H9 (cell line): ENCODE results near the gene NXN. TPM values are rescaled to one million over a fixed set of nuclear protein-coding genes. Genes with fewer than 3 reads are reported as not detected.

Experiments used
- DNase-seq: peaks from one replicate; pipeline ENCODE4 v3.0.0-alpha.2; 2017
- H2AFZ ChIP-seq: one replicate; pipeline ENCODE4 v1.6.1; 2013; ENCODE audit warnings: mild to moderate bottlenecking, low read length, control low read depth, moderate library complexity
- H2AK5ac ChIP-seq: 2 replicates; pipeline ENCODE4 v1.6.1; 2013; ENCODE audit warnings: low read length, control low read depth, mixed read lengths; ENCODE audit not compliant: insufficient read length
- H2BK120ac ChIP-seq: one replicate; pipeline ENCODE4 v1.6.1; 2013; ENCODE audit warnings: low read depth, mild to moderate bottlenecking, low read length, control low read depth, inconsistent platforms; ENCODE audit not compliant: poor library complexity, severe bottlenecking
- H2BK12ac ChIP-seq: 2 replicates; pipeline ENCODE4 v1.6.1; 2013; ENCODE audit warnings: low read length, control low read depth, mixed read lengths, low read depth; ENCODE audit not compliant: insufficient read length
- H2BK15ac ChIP-seq: 2 replicates; pipeline ENCODE4 v1.6.1; 2013; ENCODE audit warnings: low read depth, low read length, control low read depth
- H2BK20ac ChIP-seq: one replicate; pipeline ENCODE4 v1.6.1; 2013; ENCODE audit warnings: low read depth, mild to moderate bottlenecking, low read length, control low read depth, inconsistent platforms; ENCODE audit not compliant: poor library complexity, severe bottlenecking
- H2BK5ac ChIP-seq: 2 replicates; pipeline ENCODE4 v1.6.1; 2013; ENCODE audit warnings: low read length, control low read depth, mixed read lengths; ENCODE audit not compliant: insufficient read length
- H3K14ac ChIP-seq: 2 replicates; pipeline ENCODE4 v1.6.1; 2013; ENCODE audit warnings: low read length, control low read depth; ENCODE audit not compliant: insufficient read depth
- H3K18ac ChIP-seq: 2 replicates; pipeline ENCODE4 v1.6.1; 2013; ENCODE audit warnings: low read depth, mild to moderate bottlenecking, mixed read lengths, low read length, control low read depth; ENCODE audit not compliant: insufficient read length
- H3K23ac ChIP-seq: 2 replicates; pipeline ENCODE4 v1.6.1; 2013; ENCODE audit warnings: low read length, control low read depth, mixed read lengths, low read depth; ENCODE audit not compliant: insufficient read length
- H3K23me2 ChIP-seq: 2 replicates; pipeline ENCODE4 v1.6.1; 2013; ENCODE audit warnings: low read depth, mild to moderate bottlenecking, mixed read lengths, low read length, control low read depth; ENCODE audit not compliant: insufficient read length, poor library complexity, severe bottlenecking
- H3K27ac ChIP-seq: 2 replicates; pipeline ENCODE4 v1.5.1; 2013; ENCODE audit warnings: low read length, control low read depth, mixed read lengths, low read depth; ENCODE audit not compliant: insufficient read length
- H3K27me3 ChIP-seq: 2 replicates; pipeline ENCODE4 v1.6.1; 2013; ENCODE audit warnings: low read length, control low read depth, inconsistent platforms; ENCODE audit not compliant: insufficient read depth
- H3K4ac ChIP-seq: 2 replicates; pipeline ENCODE4 v1.6.1; 2013; ENCODE audit warnings: low read depth, mild to moderate bottlenecking, control low read depth, inconsistent platforms, low read length, moderate library complexity
- H3K4me1 ChIP-seq: 2 replicates; pipeline ENCODE4 v1.6.1; 2013; ENCODE audit warnings: low read length, control low read depth, inconsistent platforms; ENCODE audit not compliant: insufficient read depth
- H3K4me2 ChIP-seq: 2 replicates; pipeline ENCODE4 v1.6.1; 2013; ENCODE audit warnings: low read length, control low read depth, mixed read lengths; ENCODE audit not compliant: insufficient read length, insufficient read depth
- H3K56ac ChIP-seq: 2 replicates; pipeline ENCODE4 v1.6.1; 2013; ENCODE audit warnings: low read depth, mild to moderate bottlenecking, mixed read lengths, low read length, control low read depth; ENCODE audit not compliant: insufficient read length
- H3K79me1 ChIP-seq: 2 replicates; pipeline ENCODE4 v1.6.1; 2013; ENCODE audit warnings: low read depth, mild to moderate bottlenecking, moderate library complexity, low read length, control low read depth, inconsistent platforms; ENCODE audit not compliant: insufficient read depth, poor library complexity, severe bottlenecking
- H3K79me2 ChIP-seq: 2 replicates; pipeline ENCODE4 v1.6.1; 2013; ENCODE audit warnings: low read length, control low read depth, inconsistent platforms; ENCODE audit not compliant: insufficient read depth
- H3K9ac ChIP-seq: 2 replicates; pipeline ENCODE4 v1.6.1; 2013; ENCODE audit warnings: low read length, control low read depth, mixed read lengths; ENCODE audit not compliant: insufficient read length; ENCODE audit errors: extremely low read depth
- H3K9me3 ChIP-seq: one replicate; pipeline ENCODE4 v1.6.1; 2013; ENCODE audit warnings: low read depth, low read length, inconsistent platforms; ENCODE audit not compliant: control insufficient read depth
- H3T11ph ChIP-seq: one replicate; pipeline ENCODE4 v1.6.1; 2013; ENCODE audit warnings: mild to moderate bottlenecking, low read length, control low read depth, inconsistent platforms
- H4K20me1 ChIP-seq: one replicate; pipeline ENCODE4 v1.6.1; 2013; ENCODE audit not compliant: control insufficient read depth, insufficient read length, insufficient read depth
- H4K5ac ChIP-seq: 2 replicates; pipeline ENCODE4 v1.6.1; 2013; ENCODE audit warnings: low read depth, mild to moderate bottlenecking, mixed read lengths, low read length, control low read depth; ENCODE audit not compliant: insufficient read length
- H4K8ac ChIP-seq: replicated peaks from 2 replicates; pipeline ENCODE4 v1.6.1; 2013; ENCODE audit warnings: low read length, control low read depth, mixed read lengths, low read depth; ENCODE audit not compliant: insufficient read length
- H4K91ac ChIP-seq: 2 replicates; pipeline ENCODE4 v1.6.1; 2013; ENCODE audit warnings: low read depth, mild to moderate bottlenecking, moderate library complexity, mixed read lengths, low read length, control low read depth; ENCODE audit not compliant: insufficient read length
- H3K27ac Mint-ChIP-seq, 3 experiments: 2 replicates in 2 of 3; 3 replicates in 1 of 3; pipeline ENCODE4 v1.8.0; 2020 to 2021; ENCODE audit warnings: mixed read lengths in 3 of 3, mild to moderate bottlenecking in 1 of 3, moderate library complexity in 1 of 3
- H3K27me3 Mint-ChIP-seq: 2 replicates; pipeline ENCODE4 v1.8.0; 2021; ENCODE audit warnings: low read depth, mild to moderate bottlenecking, moderate library complexity, mixed read lengths
- H3K36me3 Mint-ChIP-seq, 3 experiments: 2 replicates in 2 of 3; 3 replicates in 1 of 3; pipeline ENCODE4 v1.8.0; 2020 to 2021; ENCODE audit warnings: low read depth in 3 of 3, mixed read lengths in 3 of 3; ENCODE audit not compliant: insufficient read depth in 1 of 3
- H3K4me1 Mint-ChIP-seq, 2 experiments: 2 replicates each; pipeline ENCODE4 v1.8.0; 2020; ENCODE audit warnings: mixed read lengths in 2 of 2
- H3K4me3 Mint-ChIP-seq, 2 experiments: 2 replicates in 1 of 2; 3 replicates in 1 of 2; pipeline ENCODE4 v1.8.0; 2020 to 2021; ENCODE audit warnings: mild to moderate bottlenecking in 2 of 2, mixed read lengths in 2 of 2, moderate library complexity in 1 of 2
- H3K9me3 Mint-ChIP-seq, 2 experiments: 2 replicates in 1 of 2; 3 replicates in 1 of 2; pipeline ENCODE4 v1.8.0; 2020; ENCODE audit warnings: mild to moderate bottlenecking in 2 of 2, mixed read lengths in 2 of 2, moderate library complexity in 1 of 2
- CTCF ChIP-seq: fragments of 200-600 bp; sonication (generic); conservative IDR thresholded peaks from 3 replicates; pipeline ENCODE4 v1.8.0; 2021; ENCODE audit warnings: antibody characterized with exemption, mild to moderate bottlenecking
- WGBS: extraction: QIAGEN DNeasy Blood & Tissue Kit; methylation state at CpG from one replicate; pipeline ENCODE4 v1.1.7; 2013; ENCODE audit warnings: missing lambda C conversion rate, low lambda C conversion rate, mixed read lengths; ENCODE audit not compliant: insufficient read length; ENCODE audit errors: extremely low coverage; 5-methylcytosine and 5-hydroxymethylcytosine counted together
- total RNA-seq: library from RNA; stranded (reverse); gene quantifications from 2 replicates; pipeline ENCODE4 v1.2.1, GENCODE V29; 2021

The NXN gene
- total RNA-seq, 1 experiment from 2014 or later, result 93.6 TPM

- TF ChIP-seq CTCF, result no peak
- H2BK5ac ChIP-seq, result no peak overlapping the region
- H3K9me3 ChIP-seq, result no peaks in the 10 kb centered on the region
- no peak overlapping the region for H3T11ph ChIP-seq
- no peaks in the 10 kb centered on the region for H4K20me1 ChIP-seq
- no peaks in the 10 kb centered on the region for H3K79me1 ChIP-seq
- no peak overlapping the region for H3K27ac Mint-ChIP-seq
- no peak overlapping the region for H2BK12ac ChIP-seq
- WGBS, result no CpG with 5 or more reads among the region's 11 CpGs
- no peak overlapping the region for H2AFZ ChIP-seq
- H3K9me3 Mint-ChIP-seq, result 0 out of 5 replicates have a peak, but pooled peaks cover 0 to 2% of the 10 kb centered on the region in 2 experiments
- no peak overlapping the region for H2AK5ac ChIP-seq
- no peaks in the 10 kb centered on the region for H3K27me3 ChIP-seq
- H2BK20ac ChIP-seq, result no peak overlapping the region
- H3K56ac ChIP-seq, result no peak overlapping the region
- H2BK120ac ChIP-seq, result no peak overlapping the region
- no peak for DNase-seq
- no peak overlapping the region for H3K18ac ChIP-seq
- H2BK15ac ChIP-seq, result no peak overlapping the region
- peaks cover 10% of the 10 kb centered on the region for H3K27me3 Mint-ChIP-seq
- H4K91ac ChIP-seq, result no peak overlapping the region
- no peak overlapping the region for H3K23ac ChIP-seq
- H3K4me2 ChIP-seq, result no peak overlapping the region
- no peak overlapping the region for H3K4ac ChIP-seq
- H3K23me2 ChIP-seq, result no peaks in the 10 kb centered on the region
- no peaks in the 10 kb centered on the region for H3K36me3 Mint-ChIP-seq
- no peak overlapping the region for H3K14ac ChIP-seq
- no peaks in the 10 kb centered on the region for H3K4me1 Mint-ChIP-seq
- no peak overlapping the region for H4K5ac ChIP-seq
- H3K27ac ChIP-seq, result no peak overlapping the region
- H3K4me3 Mint-ChIP-seq, result no peak overlapping the region
- H3K79me2 ChIP-seq, result no peaks in the 10 kb centered on the region; the same call in 1 of the 2 replicates
- no peak overlapping the region for H4K8ac ChIP-seq
- H3K9ac ChIP-seq, result no peak overlapping the region
- no peaks in the 10 kb centered on the region for H3K4me1 ChIP-seq
Observed at GRCh38 chr17:988561-988960, 9.0 kb upstream of the NXN start.
